ENCODE measurements around the gene TNFRSF6B.
"Not testable (repeated sequence)": the region's sequence is repeated elsewhere in the genome, so short reads cannot be mapped to it uniquely, and the experiment has no call there.

The TNFRSF6B gene, protein sequence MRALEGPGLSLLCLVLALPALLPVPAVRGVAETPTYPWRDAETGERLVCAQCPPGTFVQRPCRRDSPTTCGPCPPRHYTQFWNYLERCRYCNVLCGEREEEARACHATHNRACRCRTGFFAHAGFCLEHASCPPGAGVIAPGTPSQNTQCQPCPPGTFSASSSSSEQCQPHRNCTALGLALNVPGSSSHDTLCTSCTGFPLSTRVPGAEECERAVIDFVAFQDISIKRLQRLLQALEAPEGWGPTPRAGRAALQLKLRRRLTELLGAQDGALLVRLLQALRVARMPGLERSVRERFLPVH

GRCh38 chr20:63696628-63697356 is at the start of gene TNFRSF6B:
Gene TNFRSF6B, plus strand, starts transcription at chr20:63696652. Its CDS starts 116 bp downstream, at chr20:63696768.
- DNase-seq (ENCODE audit: low spot score), result no peak

- DNase-seq (ENCODE audit: low spot score), result no peak
These were observed 48.3 kb upstream of the TNFRSF6B start for GRCh38 chr20:63648190-63648589.

DNA sequence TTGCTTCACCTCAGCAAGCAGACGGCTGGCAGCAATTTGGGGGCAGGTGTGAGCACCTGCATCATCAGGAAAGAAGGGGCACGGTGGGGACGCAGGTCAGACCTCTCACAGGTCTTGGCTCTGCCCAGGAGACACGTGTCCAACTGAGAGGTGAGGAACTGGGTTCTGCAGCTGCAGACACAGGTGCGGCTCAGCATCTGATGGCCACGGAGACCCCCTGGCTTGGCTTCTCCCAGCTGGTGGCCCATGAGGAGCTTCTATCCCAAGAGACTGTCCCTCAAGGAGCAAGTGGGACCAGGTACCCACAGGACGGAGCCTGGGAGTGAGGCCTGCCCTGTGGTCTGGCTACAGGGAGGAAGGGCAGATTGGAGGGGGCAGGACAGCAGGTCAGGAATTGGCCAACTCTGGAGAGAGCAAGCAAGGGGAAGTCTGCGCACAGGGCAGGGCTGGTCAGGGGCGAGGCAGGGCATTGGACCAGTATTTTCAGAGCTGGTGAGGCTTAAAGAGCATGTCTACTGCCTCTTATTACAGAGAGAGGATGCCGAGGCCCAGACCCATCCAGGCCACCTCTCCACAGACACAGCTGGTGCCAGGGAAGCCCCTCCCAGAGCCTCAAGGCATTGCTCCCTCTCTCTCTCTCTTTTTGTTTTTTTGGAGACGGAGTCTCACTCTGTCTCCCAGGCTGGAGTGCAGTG is 47.4 kb upstream of the TNFRSF6B start:
- DNase-seq (ENCODE audit: low spot score), result no peak

- DNase-seq (ENCODE audit: low spot score), result not testable (repeated sequence)
These were observed 46.0 kb upstream of the TNFRSF6B start for GRCh38 chr20:63650486-63650885.

DNA sequence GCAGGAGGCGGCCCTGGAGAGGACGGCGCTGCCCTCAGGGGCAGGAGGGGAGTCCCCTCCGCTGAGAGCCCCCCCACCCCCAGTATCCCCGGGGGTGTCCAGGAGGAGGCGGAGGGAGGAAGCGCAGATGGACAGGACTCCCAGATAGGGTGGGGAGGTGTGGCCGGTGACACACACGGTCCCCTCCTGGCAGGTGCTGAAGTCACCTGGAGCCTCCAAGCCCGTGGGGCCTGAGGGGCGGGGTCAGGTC is 44.6 kb upstream of the TNFRSF6B start:
- DNase-seq (ENCODE audit: low spot score), result no peak

- DNase-seq (ENCODE audit: low spot score), result no peak
These were observed 44.1 kb upstream of the TNFRSF6B start for GRCh38 chr20:63652192-63652980.

- DNase-seq (ENCODE audit: low spot score), result peak; percentile 85
These were observed 43.1 kb upstream of the TNFRSF6B start, which contains the start of gene STMN3 for GRCh38 chr20:63653041-63653973. Gene STMN3, minus strand, starts transcription at chr20:63653424. Its CDS starts 79 bp downstream, at chr20:63653345.

GRCh38 chr20:63653974-63654668 is 42.3 kb upstream of the TNFRSF6B start:
- no peak for DNase-seq (ENCODE audit: low spot score)

DNA sequence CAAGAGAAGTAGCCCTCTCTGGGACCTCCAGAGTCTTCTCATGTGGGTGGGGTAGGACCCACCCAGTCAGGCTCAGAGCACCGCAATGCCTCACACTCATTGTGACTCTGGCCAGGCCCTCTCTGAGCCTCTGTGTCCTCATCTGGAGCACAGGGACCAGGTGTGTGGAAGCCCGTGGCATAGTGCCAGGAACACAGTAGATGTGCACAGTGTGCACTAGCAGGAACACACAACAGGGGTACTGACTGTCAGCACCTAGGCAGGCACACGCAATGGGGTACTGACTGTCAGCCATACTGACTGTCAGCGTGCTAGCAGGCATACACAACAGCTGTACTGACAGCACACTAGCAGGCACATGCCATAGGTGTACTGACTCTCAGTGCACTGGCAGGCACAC is 41.2 kb upstream of the TNFRSF6B start:
- DNase-seq (ENCODE audit: low spot score), result no peak

GRCh38 chr20:63656451-63656850 is 40.0 kb upstream of the TNFRSF6B start:
- no peak for DNase-seq (ENCODE audit: low spot score)

DNA sequence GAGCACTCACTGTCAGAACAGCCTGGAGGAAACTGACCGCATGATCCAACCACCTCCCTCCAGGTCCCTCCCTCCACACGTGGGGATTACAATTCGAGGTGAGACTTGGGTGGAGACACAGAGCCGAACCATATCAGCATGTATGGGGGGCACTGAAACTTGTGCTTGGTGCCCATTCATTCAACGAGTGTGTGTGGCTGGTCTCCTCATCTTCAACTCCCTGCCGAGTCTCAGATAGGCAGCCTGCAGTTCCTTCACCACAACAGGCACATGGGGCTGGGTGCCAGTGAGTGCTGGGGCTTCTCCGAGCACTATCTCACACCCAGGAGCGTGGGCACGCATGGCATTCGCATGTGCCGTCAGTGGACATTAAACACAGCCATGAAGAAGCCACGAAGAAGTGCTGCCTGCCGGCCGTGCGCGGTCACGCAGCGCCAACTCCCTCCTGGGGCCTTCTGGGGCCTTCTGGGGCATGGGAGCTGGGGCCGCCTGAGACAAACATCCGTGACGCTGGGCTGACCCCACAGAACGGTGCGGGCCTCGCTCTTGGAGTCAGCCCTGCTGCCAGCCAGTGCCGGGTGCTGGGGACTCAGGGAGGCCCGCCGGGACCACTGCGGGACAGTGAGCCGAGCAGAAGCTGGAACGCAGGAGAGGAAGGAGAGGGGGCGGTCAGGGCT is 39.1 kb upstream of the TNFRSF6B start:
- no peak for DNase-seq (ENCODE audit: low spot score)

GRCh38 chr20:63657937-63658748 is 38.3 kb upstream of the TNFRSF6B start, which contains the start of gene RTEL1:
Gene RTEL1, plus strand, starts transcription at chr20:63658312. Its CDS starts 1,091 bp downstream, at chr20:63659403.
- DNase-seq (ENCODE audit: low spot score), result peak; percentile 90

GRCh38 chr20:63658749-63659187 is 37.7 kb upstream of the TNFRSF6B start:
- DNase-seq (ENCODE audit: low spot score), result no peak

DNA sequence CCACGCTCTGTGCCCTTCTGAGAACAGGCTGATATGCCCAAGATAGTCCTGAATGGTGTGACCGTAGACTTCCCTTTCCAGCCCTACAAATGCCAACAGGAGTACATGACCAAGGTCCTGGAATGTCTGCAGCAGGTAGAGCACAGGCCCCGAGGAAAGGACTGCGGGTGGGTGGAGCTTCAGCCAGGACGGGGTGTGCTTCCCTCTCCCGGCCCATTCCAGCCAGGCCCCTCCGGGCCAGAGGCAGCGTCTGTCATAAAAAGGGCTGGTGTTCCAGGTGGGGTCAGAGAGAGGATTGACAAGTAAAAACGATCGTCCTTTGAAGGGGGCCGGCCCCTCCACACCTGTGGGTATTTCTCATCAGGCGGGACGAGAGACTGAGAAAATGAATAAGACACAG is 37.1 kb upstream of the TNFRSF6B start:
- DNase-seq (ENCODE audit: low spot score), result no peak

GRCh38 chr20:63660174-63660573 is 36.3 kb upstream of the TNFRSF6B start:
- DNase-seq (ENCODE audit: low spot score), result not testable (repeated sequence)

DNA sequence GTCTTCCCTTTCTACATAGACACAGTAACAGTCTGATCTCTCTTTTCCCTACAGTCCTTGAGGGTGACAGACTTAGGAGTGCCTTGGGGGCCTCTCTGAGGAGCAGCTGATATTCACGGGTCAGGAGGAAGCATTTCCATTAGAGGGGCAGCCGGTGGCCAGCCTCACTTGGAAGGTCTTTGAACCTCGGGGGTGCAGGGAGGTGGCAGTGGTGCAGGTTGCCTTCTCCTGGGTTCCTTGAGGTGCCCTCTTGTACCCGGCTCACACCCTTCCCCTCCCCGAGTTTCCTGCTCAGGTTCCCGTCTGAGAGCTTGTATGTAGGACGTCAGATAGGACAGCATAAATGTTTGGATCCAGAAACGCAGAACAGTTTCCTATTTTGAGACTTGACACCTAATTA is 35.8 kb upstream of the TNFRSF6B start:
- no peak for DNase-seq (ENCODE audit: low spot score)

GRCh38 chr20:63661108-63661507 is 35.3 kb upstream of the TNFRSF6B start:
- no peak for DNase-seq (ENCODE audit: low spot score)

GRCh38 chr20:63661959-63662812 is 34.3 kb upstream of the TNFRSF6B start:
- no peak for DNase-seq (ENCODE audit: low spot score)

Data from globus pallidus (tissue), 1 donor.